PFSK-1 (cell line): ENCODE data around the gene PGLYRP4.

Experiments used
- FOXP2 ChIP-seq: optimal IDR thresholded peaks from 2 replicates; pipeline ENCODE3; 2011; ENCODE audit warnings: borderline replicate concordance, control low read depth, inconsistent platforms; ENCODE audit not compliant: insufficient read depth; ENCODE audit errors: extremely low read length, extremely low read depth
- POLR2AphosphoS5 ChIP-seq: IDR thresholded peaks from 2 replicates; pipeline ENCODE4 v1.6.1; 2012; ENCODE audit warnings: low read depth, mild to moderate bottlenecking, control low read depth, low read length, moderate library complexity
- REST ChIP-seq, 2 experiments: IDR thresholded peaks; 2 replicates each; pipeline versions ENCODE4 v1.6.1 to v1.8.0; 2011 to 2012; ENCODE audit warnings: low read depth in 2 of 2, low read length in 2 of 2, control low read depth in 1 of 2, inconsistent platforms in 1 of 2, mild to moderate bottlenecking in 1 of 2, moderate library complexity in 1 of 2; ENCODE audit not compliant: insufficient read depth in 1 of 2
- SIN3A ChIP-seq: IDR thresholded peaks from 2 replicates; pipeline ENCODE4 v1.6.1; 2012; ENCODE audit warnings: mild to moderate bottlenecking, low read length, moderate library complexity, borderline replicate concordance; ENCODE audit not compliant: insufficient read depth
- TAF1 ChIP-seq: IDR thresholded peaks from 2 replicates; pipeline ENCODE4 v1.6.1; 2012; ENCODE audit warnings: low read length, control low read depth, borderline replicate concordance; ENCODE audit not compliant: insufficient read depth

- TF ChIP-seq POLR2AphosphoS5, result no peak
- TF ChIP-seq REST (IDR thresholded peaks at IDR 0.05; ENCODE audit: insufficient read depth in 1 of 2, low read depth in 2 of 2, low read length in 2 of 2), result no peak
- TF ChIP-seq TAF1, result no peak
- no peak for TF ChIP-seq SIN3A
- TF ChIP-seq FOXP2, result no peak
Observed at GRCh38 chr1:153357853-153358690, 9.4 kb upstream of the PGLYRP4 start, which contains the start of gene S100A9.
